NOMO-1 (cell line): ENCODE data around the gene MACROD2.
"Not testable (repeated sequence)": the region's sequence is repeated elsewhere in the genome, so short reads cannot be mapped to it uniquely, and the experiment has no call there.

Experiments used
- DNase-seq, 2 experiments: peaks; one replicate each; lab custom pipeline; 2025; ENCODE audit not compliant: unreplicated experiment in 2 of 2; lab: John Stamatoyannopoulos, UW

MACROD2 gene

DNA sequence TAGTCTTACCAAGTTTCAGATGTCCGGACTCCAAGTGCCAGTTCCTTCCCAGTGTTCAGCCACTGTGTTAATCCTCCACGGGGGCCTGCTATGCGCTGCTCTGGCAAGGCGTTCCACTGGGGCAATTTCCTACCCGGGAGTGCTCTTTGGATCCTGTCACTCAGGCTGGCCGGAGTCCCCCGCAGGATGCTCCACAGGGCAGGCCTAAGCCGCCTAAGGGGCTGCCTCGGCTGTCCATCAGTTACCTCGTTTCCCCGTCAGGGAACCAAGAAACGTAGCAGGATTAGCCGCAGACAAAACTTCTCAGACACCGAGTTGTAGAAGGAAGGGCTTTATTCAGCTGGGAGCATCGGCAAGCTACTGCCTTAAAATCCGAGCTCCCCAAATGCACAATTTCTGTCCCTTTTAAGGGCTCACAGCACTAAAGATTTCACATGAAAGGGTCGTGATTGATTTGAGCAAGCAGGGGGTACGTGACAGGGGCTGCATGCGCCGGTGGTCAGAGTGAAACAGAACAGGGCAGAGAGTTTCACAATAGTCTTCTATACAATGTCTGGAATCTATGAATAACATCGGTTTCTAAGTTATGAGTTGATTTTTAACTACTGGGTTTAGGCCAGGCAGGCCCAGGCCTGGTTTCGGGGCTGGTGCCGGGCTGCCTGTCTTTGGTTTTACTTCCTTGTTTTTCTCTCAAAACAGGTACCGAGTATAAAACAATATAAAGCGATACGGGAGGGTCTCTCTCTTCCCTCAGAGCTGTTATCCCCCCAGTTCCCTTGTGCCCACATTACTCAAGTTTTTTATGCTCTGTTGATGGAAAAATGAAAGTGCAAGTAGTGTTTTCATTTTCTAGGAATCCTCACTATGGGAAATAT lies 1990.4 kb downstream of the MACROD2 start:
- DNase-seq = not testable (repeated sequence)

DNA sequence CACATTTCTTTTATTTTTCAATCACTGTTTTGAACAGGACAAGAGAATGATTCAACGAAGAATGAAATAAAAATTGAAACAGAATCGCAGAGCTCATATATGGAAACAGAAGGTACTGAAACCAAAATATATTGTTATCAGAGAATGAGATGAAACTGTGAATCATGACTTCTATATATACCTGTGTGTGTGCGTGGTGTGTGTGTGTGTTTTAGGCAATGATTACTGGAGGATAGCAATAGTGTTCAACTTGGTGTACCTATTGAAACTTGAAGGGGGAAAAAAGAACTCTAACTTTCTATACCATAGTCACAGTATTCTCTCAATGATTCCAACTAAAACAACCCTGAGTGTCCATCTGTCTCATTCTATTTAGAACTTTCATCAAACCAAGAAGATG lies 1991.4 kb downstream of the MACROD2 start:
- no peak for DNase-seq

DNA sequence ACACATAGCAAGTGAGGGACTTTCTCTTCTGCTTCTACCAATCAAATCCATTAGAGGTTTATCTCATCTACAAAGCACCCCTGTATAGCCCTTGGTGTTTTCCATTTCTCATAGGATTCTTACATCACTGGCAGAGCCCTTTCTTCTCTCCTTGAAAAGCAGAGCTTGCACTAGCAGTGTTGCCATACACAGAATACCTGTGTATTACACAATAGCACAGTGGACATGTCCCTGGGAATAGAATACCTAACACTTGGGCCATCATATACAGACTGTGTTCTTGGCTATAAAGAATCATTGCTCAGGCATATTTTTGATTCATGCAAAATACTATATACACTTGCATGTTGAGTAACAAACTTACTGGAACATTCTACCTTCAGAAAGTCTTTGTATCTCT lies 1996.0 kb downstream of the MACROD2 start:
- DNase-seq = no peak

DNA sequence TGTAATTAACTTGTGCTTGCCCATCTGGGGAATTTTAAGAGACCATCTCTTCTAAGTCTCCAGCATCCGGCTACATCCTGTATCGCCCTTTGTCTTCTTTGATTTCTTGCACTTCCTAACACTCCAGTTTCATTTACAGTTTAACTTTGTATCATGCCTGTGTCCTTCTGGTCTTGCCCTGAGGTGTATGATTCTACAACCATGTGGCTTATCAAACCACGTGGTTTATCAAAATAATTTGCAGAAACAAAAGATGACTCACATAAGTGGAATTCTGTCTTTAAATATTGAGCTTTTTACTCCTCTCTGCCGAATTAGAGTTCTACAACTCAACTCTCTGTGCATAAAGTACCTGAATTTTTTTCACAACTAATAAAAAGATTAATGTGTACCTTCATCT lies 1997.2 kb downstream of the MACROD2 start:
- DNase-seq = no peak

DNA sequence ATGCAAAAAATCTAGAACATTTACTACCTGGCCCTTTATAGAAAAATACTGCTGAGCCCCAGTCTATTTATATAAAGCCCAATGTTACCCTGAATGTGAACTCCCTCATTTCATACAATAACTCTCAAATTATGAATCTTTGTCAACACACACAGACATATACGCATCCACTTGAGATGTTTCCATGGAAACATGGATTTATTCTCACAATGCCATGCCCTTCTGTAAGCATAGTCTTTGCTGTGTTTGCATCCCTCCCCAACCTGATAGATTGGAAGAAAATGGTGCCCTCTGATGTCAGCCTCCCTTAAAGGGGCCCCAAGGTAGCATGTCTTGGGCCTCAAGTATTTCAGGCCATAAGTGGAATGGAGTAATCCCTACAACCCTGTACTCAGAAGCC lies 2004.8 kb downstream of the MACROD2 start:
- no peak for DNase-seq

DNA sequence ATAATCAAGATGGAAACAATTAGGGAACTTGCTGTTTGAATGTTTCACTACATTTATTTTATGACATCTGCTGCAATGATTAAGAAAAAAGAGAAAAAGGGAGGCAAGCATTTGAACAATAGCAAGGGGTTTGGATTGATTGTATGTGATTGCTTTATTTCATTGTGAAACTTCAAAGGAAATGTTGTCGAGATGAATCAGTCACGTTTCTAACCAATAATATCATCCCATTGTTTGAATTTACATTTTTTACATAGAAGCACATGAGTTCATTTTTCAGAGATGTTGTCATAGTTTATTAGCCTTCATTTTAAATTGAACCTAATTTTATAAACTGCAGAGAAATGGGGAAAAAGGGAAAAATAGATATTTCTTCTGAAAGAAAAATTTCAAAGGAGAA lies 2006.0 kb downstream of the MACROD2 start:
- DNase-seq = no peak

DNA sequence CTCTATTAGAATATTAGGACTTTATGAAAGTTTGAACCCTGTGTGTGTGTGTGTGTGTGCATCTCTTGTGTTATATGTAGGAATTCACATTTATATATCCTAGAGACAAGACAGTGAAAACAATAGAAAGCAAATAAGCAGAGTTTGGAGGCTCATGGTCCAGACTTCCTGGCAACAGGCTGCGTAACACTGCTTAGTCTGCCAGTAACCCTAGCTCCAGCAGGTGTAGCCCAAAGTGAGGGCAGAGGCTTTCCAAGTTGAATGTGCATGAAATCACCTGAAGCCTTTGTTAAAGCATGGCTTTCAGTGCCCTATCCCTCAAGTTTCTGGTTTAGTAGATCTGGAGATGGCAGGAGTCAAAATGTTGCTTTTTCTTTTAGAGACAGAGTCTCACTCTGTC lies 2008.0 kb downstream of the MACROD2 start:
- no peak for DNase-seq

DNA sequence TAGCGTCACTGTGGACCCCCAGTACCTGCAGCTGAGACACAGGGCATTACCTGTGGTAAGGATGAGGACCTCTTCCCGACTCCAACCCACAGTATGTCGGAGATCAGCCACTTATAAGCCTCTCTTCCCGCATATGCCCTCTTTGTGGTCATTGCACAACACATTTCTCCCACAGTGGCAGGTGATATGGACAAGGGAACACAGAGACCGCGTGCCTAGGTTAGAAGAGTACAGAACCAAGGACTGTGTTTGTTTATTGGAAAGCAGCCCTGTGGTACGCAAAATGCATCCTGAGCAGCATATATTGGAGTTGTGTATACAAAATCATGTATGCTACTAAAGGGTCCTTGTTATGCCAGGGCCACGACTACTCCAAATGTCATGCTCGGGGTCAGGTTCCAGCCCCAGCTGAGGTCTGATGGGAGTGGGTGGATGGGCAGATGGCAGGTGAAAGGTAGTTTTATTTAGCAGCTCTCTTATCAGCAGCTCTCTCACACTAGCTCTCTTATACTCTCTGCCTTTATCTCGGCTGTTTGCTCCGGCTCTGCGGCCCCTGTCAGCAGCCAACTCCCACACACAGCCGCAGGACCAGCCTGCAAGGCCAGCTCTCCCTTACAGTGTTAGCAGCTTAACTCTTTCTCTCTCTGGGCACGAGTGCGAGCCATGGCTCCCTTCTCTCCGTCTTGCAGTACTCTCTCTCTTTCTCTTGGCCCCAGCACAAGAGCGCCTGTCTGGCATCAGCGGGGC lies 2009.0 kb downstream of the MACROD2 start:
- DNase-seq = no peak

DNA sequence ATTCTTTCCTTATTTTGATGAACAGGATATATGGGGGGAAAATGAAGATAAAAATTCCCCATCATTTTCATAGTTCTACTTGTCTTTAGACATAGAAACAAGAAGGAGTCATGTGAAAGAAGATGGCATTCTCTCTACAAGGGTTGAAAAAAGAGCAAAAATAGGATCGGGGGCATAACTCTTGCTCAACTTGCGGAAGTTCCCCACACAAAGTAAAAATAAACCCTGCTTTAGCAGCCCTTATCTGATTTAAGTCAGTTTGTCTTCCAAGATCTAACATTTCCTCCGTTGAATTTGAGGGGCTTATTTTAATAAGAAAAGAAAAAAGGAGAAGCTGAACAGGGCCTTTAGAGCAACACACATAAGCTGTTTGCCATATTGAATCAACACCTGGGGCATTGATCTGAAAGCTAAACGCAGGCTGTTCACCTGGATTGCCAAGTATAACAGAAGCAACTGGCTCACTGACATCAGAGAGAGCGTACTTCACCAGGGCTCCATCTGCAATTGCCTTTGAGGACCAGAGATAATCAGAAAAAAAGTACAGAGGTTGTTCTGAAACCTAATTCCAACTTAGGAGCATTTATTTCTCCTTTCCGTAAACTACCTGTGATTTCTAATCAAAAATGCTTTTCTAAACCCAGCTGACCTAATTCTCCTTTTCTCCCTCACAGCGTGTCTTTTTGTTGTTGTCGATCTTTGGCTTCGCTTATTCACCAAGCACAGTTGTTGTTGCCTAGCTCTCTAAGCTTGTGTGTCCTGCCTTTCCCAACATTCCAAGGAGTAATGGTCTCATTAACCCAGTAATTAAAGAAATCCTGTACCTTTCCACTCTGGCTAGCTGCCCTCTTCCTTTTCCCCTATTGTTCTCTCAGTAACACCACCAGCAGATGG lies 2010.0 kb downstream of the MACROD2 start:
- no peak for DNase-seq

DNA sequence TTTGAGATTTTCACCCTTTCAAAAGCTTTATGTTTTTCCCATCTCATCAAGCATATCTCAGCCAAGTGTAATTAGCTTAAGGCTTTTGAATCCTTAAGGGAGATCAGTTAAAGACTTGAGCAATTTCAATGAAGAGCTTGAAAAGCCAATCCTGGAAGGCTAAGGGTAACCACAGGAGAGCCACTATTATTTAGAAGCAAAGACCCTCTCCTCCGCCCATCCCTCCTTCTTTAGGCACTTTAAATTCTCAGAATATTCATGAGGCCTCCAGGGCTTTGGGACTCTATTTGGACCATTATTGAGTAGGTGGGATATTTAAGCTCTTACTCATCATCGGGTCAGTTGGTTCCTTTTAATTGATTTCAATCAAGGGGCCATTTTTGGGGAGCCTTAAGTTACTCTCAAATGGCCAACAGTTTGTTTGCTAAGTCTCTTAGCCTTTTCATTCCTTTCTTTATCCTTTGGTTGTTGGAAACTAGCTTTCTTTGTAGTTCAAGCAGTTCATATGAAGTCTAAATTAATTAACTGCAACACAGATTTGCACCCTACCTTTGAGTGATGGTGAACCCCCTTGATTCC lies 2010.7 kb downstream of the MACROD2 start:
- DNase-seq = no peak

DNA sequence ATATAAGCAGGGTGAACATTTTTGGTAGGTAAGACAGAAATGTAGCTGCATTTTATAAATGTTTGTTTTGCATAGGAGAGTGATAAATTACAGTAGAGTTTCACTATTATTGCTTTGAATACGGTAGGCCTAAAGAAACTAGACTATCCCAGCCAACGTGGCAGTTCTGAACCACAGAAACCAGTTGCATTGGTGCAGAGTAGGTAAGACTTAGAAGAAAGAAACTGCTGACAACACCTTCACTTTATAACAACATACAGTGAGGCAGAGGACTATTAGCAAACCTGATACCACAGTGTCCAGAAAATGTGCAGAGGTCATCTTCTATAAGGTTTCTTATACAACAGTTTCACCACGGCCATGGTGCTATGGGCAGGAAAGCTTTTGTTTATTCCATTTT lies 2011.8 kb downstream of the MACROD2 start:
- DNase-seq = no peak

DNA sequence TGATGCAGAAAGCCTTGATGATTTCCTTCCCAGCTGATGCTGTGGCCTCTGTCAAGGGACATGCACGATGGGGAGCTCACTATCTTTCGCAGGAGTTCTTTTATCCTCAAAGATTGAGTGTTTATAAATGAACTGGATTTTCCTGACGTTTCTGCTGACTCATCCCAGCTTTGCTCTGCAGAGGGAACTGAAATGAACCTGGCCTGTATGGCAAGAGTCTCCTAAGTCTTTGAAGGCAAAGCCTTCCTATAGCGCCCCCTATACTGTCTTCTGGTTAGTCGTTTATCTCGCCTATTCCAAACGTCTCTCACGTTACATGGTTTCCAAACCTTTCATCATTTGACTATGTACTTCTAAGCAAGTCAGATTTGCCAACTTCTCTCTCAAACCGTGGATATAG lies 2012.6 kb downstream of the MACROD2 start:
- DNase-seq = no peak

DNA sequence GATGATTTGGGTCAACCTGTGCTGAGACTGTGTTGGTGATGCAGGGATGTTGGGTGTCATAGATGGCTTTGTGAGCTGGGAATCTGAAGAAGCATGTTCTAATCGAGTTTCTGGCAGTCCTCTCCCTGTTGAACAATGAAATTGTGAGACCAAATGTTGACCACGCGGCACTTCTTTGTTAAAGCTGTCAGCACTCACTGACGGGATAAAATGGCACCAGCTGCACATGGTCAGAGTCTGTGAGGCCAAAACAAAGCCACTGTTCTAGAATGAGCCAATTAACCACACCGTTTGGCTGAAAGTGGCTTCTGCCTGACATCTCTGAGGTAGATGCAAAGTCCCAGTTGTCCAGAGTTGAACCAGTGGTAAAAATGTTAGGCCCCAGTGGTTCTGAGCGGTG lies 2015.7 kb downstream of the MACROD2 start:
- DNase-seq = no peak

DNA sequence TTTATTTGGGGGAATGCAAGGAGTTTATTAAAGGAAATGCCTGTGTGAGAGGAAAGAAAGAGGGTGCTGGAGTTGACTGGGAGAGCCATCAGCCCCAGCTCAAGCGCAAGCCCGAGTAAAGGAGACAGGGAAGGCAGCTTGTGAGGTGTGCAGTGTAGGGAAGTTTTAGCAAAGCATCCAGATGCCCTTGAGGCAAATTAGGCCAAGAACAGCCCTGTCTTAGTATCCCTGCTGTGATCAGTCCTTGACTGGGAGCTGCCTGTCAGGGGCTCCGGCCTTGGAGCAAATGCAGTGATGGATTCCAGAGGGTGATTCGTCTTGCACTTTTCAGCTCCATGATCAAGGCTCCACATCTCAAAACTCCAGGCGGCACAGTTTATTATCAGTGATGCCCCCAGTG lies 2016.2 kb downstream of the MACROD2 start:
- DNase-seq = no peak

DNA sequence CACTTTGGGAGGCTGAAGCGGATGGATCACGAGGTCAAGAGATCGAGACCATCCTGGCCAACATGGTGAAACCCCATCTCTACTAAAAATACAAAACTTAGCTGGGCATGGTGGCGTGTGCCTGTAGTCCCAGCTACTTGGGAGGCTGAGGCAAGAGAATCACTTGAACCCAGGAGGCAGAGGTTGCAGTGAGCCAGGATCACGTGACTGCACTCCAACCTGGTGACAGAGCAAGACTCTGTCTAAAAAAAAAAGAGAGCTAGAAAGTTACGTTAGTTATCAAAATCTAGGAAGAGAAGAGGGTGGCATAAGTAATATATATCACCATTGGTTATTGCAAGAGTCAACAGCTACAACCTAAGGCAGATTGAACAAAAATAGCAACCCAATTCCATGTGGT lies 2017.6 kb downstream of the MACROD2 start:
- not testable (repeated sequence) for DNase-seq

DNA sequence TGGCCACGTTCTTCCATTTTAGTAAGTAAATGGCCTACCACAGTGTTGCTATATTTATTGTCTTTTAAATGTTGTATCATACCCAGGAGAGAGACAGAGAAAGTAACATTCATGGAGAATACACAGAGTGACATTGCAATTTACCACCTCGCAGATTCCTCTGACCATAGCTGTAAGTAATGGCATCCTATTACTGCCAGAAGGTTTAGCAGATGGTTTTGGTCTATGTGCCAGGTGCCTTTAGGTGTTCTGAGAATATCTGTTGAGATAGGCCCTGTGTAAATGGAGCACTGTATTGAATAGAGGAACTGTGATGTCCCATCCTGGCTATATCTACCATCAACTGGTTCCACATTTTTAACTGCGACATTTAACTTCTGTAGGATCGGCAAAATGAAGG lies 2018.3 kb downstream of the MACROD2 start:
- DNase-seq = no peak

DNA sequence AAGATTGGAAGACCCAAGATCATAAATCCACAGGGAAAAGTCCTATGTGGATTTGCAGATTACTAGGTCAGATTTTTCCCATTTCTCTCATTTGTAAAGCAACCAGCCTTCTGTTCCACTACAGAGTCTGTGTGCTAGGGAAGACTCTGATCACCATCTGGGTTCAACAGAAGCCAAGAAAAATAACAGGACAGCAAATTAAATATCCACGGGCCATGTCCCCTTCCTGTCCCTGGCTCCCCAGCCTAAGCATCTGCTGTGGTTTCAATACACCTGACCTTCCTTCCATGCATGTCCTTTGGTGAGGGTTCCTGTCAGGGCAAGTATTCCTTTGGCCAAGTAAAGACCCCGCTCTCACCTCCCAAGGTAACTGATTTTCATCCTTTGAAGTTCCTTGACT lies 2019.1 kb downstream of the MACROD2 start:
- DNase-seq = no peak

DNA sequence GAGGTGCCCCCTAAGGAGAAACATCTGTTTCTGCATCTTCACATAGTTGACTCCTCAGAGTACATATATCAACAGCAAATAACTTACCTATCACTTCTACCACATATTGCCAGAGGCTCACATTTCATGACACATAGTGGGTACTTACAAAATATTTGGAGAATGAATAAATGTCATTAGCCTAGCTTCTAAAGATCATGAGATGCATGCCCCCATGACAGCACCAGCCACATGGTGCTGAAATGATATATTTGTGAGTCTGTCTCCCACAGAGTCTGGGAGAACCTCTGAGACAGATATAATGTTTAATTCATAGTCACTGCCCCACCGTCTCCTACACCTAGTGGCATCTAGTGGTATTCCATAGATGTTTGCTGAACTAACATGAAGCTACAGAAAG lies 2022.3 kb downstream of the MACROD2 start:
- DNase-seq = no peak

DNA sequence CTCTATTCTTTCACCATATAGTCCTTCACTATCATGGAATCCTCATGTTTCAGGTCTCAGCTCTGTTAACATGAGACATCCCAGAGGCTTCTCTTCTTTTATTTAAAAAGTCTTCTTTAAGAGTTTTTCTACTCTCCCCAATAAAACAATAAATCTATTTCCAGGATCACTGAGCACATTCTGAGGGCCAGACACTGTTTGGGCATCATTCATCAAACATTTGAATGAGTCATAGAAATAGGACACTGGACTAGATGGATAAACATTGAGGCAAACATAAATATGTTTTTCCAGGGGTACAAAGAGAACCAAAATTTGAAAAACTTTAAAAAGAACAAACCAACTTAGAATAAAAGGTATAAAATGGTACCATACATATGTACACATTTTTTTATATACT lies 2023.6 kb downstream of the MACROD2 start:
- no peak for DNase-seq

DNA sequence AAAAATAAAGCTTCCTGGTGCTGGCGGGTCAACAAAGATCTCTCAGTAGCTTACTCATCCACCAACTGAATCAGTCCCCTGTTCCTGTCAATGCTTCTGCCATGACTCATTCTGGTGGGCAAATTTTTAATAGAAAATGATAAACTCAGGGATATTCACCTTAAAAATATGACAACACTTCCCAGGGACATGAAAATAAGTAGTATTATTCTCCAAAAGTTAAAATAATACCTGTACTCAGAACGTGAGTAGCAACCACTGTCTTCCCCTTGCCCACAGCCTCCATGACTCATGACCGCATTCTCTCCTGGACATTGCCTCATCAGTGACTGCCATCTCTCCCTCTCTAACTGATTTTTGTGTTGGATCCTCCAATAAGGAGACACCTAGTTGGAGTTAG lies 2025.7 kb downstream of the MACROD2 start:
- DNase-seq = no peak

DNA sequence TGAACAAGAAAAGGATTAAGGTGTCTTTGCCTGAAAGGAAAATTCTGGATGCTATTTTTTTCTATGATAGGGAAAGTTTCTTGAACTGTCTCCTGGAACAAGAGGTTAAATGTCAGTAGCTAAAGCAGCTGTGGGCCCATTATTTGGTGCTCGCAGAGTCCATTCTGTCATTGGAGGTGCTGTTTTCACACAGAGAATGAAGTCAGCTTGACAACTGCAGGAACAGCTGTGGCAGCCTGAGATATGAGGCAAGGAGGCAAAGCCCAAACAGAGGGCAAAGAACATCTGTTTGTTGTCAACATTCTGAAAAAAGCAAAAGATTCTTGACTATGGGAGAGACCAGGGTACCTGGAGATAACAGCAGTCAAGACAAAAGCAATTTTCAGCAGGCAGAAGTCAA lies 2029.8 kb downstream of the MACROD2 start:
- no peak for DNase-seq
